Cardiac ventricle fibroblast (primary cell): ENCODE results near the gene BAK1. TPM values are rescaled to one million over a fixed set of nuclear protein-coding genes. Genes with fewer than 3 reads are reported as not detected.

Experiments
- total RNA-seq: library from RNA; depleted of rRNA; stranded (reverse); fragments of >200 nt; gene quantifications from 2 replicates; pipeline ENCODE4 v1.2.3, GENCODE V29; 2015

Gene BAK1
- 6.8 and 8.4 TPM in 2 replicates for total RNA-seq

DNA sequence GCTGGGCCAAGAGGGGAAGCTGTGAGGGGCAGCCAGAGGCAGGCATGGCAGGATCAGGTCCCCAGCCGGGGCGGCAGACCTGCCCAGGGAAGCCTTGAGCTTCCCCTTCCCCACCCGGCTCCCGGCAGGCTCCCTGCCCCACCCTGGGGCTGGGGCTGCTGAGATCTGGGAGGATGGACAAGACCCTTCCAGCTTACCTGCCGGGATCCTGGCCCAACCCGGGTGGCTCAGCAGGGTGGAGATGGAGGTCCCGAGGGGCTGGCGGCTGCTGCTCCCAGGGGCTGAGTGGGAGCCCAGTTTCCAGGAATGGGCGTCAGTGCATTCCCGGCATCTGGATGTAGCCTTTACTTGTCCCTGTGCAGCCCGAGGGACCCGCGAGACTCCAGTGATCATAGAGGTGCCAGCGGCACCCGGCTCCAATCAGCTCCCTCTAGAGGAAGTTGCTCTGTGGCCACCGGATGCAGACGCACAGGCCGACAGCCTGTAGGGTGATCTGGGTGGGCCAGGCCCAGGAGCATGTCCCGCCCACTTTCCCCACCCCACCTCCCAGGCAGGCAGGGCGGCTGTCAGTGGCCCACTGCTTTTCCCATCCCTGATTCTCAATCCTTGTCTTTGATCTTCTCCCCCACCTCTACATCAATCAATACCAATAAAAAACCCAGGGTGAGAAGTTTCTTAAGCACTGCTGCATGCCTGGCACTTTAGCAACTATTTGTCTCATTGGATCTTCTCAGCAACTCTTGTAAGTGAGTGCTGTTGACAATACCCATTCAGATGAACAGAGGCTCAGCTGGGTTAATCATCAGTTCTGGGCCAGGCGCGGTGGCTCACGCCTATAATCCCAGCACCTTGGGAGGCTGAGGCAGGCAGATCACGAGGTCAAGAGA lies at the start of gene BAK1:
Gene BAK1, minus strand, starts transcription at position 449 of the 887 bp plus-strand sequence. CDS start 2,672 bp downstream, outside the sequence.

DNA sequence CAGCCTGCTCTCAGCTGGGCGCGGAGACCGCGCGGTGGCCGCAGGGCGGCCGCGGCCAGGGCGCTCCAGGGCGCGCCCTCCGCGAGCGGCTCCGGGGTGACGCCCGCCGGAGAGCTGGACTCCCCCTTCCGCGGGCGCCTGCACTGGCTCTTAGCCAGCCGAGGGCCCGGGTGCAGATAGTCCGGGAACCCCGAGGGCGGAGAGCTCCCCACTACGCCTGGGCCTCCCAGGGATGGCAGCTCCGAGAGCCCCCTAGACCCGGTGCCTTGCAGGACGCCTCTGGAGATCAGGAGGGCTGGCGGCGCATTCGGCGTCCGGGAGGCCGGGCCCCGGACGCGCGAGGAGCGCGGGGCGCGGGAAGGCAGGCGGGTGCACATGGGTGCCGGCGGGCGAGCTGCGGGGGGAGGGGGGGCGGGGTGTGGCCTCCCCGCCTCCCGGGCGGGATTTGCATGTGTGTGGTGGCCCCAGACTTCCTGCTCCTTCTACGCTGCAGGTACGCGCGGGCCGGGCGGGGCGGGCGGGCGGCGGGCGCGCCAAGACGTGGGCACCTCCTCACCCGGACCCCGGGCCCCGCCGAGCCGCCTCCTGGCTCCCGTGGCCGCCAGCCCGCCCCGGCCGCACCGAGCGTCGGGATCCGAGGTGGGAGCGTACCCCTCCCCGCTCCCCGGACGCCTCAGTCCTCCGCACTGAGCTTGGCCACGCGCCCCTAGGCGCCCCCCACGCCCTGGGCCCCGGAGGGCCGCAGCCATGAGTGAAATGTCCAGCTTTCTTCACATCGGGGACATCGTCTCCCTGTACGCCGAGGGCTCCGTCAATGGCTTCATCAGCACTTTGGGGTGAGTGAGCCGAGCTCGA lies 41.0 kb upstream of the BAK1 start, which contains the start of gene ITPR3:
Gene ITPR3, plus strand, starts transcription at position 467 of the 855 bp plus-strand sequence. Its CDS starts 281 bp downstream, at position 748.

Other genes with a start within 250 kb of the BAK1 start
- 1.3 and 5.0 TPM in 2 replicates for gene KIFC1, start 188.5 kb downstream of the BAK1 start, total RNA-seq
- 22.2 and 32.6 TPM in 2 replicates for gene PHF1, start 169.3 kb downstream of the BAK1 start, total RNA-seq
- gene CUTA, start 162.2 kb downstream of the BAK1 start, total RNA-seq: 124 and 165 TPM in 2 replicates
- 8.1 TPM in 2 replicates for gene SYNGAP1, start 160.2 kb downstream of the BAK1 start, total RNA-seq
- 2.6 and 4.7 TPM in 2 replicates for gene ZBTB9, start 125.7 kb downstream of the BAK1 start, total RNA-seq
- gene ITPR3, start 41.0 kb upstream of the BAK1 start, total RNA-seq: 12.8 and 15.7 TPM in 2 replicates
- gene UQCC2, start 131.4 kb upstream of the BAK1 start, total RNA-seq: 11.6 and 45.1 TPM in 2 replicates
- not detected in 2 replicates for gene IP6K3, start 166.6 kb upstream of the BAK1 start, total RNA-seq
- 25.6 and 26.0 TPM in 2 replicates for gene LEMD2, start 208.9 kb upstream of the BAK1 start, total RNA-seq
- not detected in 2 replicates for gene MLN, start 223.7 kb upstream of the BAK1 start, total RNA-seq